Transverse colon (tissue), 4 donors: ENCODE data around the gene SLC50A1. TPM values are rescaled to one million over a fixed set of nuclear protein-coding genes. Genes with fewer than 3 reads are reported as not detected.

Experiments
- DNase-seq: peaks from one replicate; pipeline ENCODE4 v3.0.0-alpha.2; 2019
- H3K27ac ChIP-seq, 4 donors: fragments of 200-600 bp; sonication (generic); 2 replicates each; pipeline ENCODE4 v1.5.1; 2016 to 2018; ENCODE audit warnings: inconsistent platforms in 4 of 4
- H3K27me3 ChIP-seq: fragments of 200-600 bp; sonication (generic); 2 replicates; pipeline ENCODE4 v1.5.1; 2017; ENCODE audit warnings: inconsistent platforms
- H3K36me3 ChIP-seq, 4 donors: fragments of 200-600 bp; sonication (generic); 2 replicates each; pipeline ENCODE4 v1.5.1; 2017 to 2019; ENCODE audit warnings: inconsistent platforms in 4 of 4
- H3K4me1 ChIP-seq, 4 donors: fragments of 200-600 bp; sonication (generic); 2 replicates each; pipeline ENCODE4 v1.5.1; 2017 to 2020; ENCODE audit warnings: inconsistent platforms in 4 of 4
- H3K4me3 ChIP-seq, 4 donors: fragments of 200-600 bp; sonication (generic); 1 replicate in 1 of 4; 2 replicates in 3 of 4; pipeline versions ENCODE4 v1.5.1 to v1.6.1; 2017 to 2019; ENCODE audit warnings: inconsistent platforms in 4 of 4
- H3K9me3 ChIP-seq, 2 donors: fragments of 200-600 bp; sonication (generic); 2 replicates each; pipeline ENCODE4 v1.5.1; 2017 to 2019; ENCODE audit warnings: inconsistent platforms in 2 of 2
- EP300 ChIP-seq: sonication (generic); formaldehyde crosslinking; IDR thresholded peaks from one replicate; pipeline ENCODE4 v1.6.1; 2017; ENCODE audit warnings: antibody characterized with exemption, low read depth
- POLR2A ChIP-seq: fragments of 450-650 bp; IDR thresholded peaks from one replicate; pipeline ENCODE4 v1.6.1; 2016; ENCODE audit warnings: antibody characterized with exemption, mild to moderate bottlenecking, moderate library complexity
- POLR2AphosphoS5 ChIP-seq, 3 donors: sonication (generic); formaldehyde crosslinking; IDR thresholded peaks; one replicate each; pipeline ENCODE4 v1.6.1; 2016; ENCODE audit warnings: antibody characterized with exemption in 3 of 3
- WGBS, 2 donors: methylation state at CpG; one replicate each; pipeline ENCODE4 v1.1.5; 2018; ENCODE audit warnings: low coverage in 1 of 2; 5-methylcytosine and 5-hydroxymethylcytosine counted together
- in situ Hi-C, 4 donors: fragments of 200-750 bp; cut with MboI; loops; one replicate each; pipeline versions ENCODE4 v1.15.0 to v1.15.1; 2017; ENCODE audit warnings: low sequenced_read_pairs in 3 of 4, low pct_ligation_motif_present in 1 of 4, low pct_unique_long_range_greater_than_20kb in 1 of 4
- intact Hi-C: fragments of 100-400 bp; cut with DNase I; formaldehyde crosslinking; loops from one replicate; pipeline ENCODE4 v1.15.1; 2023; ENCODE audit warnings: low total_unique reads
- total RNA-seq, 4 donors: library from RNA; depleted of rRNA; stranded (reverse); fragments of >200 nt; gene quantifications; one replicate each; pipeline ENCODE4 v1.1.0, GENCODE V29; 2016
- TF ChIP-seq, protein P1 (sequence below), 5 experiments: fragments of 200-600 bp in 3 of 5; fragments of 450-650 bp in 2 of 5; sonication (generic) in 3 of 5; IDR thresholded peaks; 1 replicate in 2 of 5; 2 replicates in 3 of 5; pipeline ENCODE4 v1.5.1; 2016 to 2017; ENCODE audit warnings: antibody characterized with exemption in 5 of 5, inconsistent platforms in 3 of 5, mild to moderate bottlenecking in 2 of 5, moderate library complexity in 1 of 5

The SLC50A1 gene
- 100 to 1,000 TPM in 1 of 4 donors, 10 to 100 TPM in 2, 1 to 10 TPM in 1; 5.2 to 199 (median 44.4) TPM for total RNA-seq

DNA sequence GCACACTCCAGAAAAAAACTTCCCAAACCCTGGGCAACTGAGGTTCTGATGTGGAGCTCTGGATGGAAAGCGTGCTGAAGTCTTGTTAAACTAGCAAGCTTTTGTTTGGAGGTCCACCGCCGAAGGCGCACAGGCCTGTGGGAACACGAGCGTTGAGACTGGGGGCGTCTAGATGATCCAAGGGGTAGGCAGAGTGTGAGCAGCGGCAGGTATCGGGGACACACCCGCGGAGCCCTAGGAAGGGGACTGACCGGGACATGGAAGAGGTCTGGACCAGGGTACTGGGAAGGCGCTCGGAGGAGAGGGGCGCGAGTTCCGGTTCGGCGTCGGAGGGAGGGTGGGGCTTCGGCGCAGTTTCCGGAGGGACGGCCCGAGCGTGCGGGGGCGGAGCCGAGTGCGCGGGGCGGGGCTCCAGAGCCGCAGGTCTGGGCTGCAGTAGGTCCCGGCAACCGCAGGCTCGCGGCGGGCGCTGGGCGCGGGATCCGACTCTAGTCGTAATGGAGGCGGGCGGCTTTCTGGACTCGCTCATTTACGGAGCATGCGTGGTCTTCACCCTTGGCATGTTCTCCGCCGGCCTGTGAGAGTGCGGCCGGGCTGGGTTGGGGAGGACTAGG lies at the start of gene SLC50A1:
TSS of gene SLC50A1 (plus strand) at position 438 of the 614 bp plus-strand sequence. CDS start at position 498, 60 bp downstream.
- WGBS, 2 donors = 0% methylated on average over 3 to 47 of the region's 52 CpGs
- in situ Hi-C loops = no loop called here
- Histone ChIP-seq H3K36me3 (peaks cover 0 to 23% (median 6%) of the 10 kb centered on the region in 4 donors), H3K27me3 (no peaks in the 10 kb centered on the region), H3K4me3 (peak within 1 kb of the TSS; percentile 50 to 67 (median 63)), H3K9me3 (no peaks in the 10 kb centered on the region), H3K4me1 (peaks cover 12 to 83% (median 56%) of the 10 kb centered on the region in 4 donors), H3K27ac (peak within 1 kb of the TSS; percentile 96 to 100 (median 100))
- intact Hi-C loops = no loop called here
- TF ChIP-seq POLR2AphosphoS5 (IDR thresholded peaks at IDR 0.05) = peak; percentile 96 to 98 (median 97)
- TF ChIP-seq EP300 = no peak
- TF ChIP-seq, protein P1, sequence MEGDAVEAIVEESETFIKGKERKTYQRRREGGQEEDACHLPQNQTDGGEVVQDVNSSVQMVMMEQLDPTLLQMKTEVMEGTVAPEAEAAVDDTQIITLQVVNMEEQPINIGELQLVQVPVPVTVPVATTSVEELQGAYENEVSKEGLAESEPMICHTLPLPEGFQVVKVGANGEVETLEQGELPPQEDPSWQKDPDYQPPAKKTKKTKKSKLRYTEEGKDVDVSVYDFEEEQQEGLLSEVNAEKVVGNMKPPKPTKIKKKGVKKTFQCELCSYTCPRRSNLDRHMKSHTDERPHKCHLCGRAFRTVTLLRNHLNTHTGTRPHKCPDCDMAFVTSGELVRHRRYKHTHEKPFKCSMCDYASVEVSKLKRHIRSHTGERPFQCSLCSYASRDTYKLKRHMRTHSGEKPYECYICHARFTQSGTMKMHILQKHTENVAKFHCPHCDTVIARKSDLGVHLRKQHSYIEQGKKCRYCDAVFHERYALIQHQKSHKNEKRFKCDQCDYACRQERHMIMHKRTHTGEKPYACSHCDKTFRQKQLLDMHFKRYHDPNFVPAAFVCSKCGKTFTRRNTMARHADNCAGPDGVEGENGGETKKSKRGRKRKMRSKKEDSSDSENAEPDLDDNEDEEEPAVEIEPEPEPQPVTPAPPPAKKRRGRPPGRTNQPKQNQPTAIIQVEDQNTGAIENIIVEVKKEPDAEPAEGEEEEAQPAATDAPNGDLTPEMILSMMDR (IDR thresholded peaks at IDR 0.05) = peak; percentile 35 to 84 (median 47)
- peak; percentile 97 for TF ChIP-seq POLR2A
- DNase-seq = peak; percentile 96

GRCh38 chr1:155086128-155086741 lies 49.4 kb upstream of the SLC50A1 start:
- Histone ChIP-seq H3K27ac (peak overlapping the region; percentile 90 to 94 (median 92)), H3K9me3 (no peaks in the 10 kb centered on the region), H3K4me3 (peak overlapping the region in 2 of 4 donors; percentile 58 to 78), H3K27me3 (peaks cover 30% of the 10 kb centered on the region), H3K36me3 (no peaks in the 10 kb centered on the region), H3K4me1 (peaks cover 31 to 49% (median 45%) of the 10 kb centered on the region in 4 donors)
- in situ Hi-C loops (no loop called here), intact Hi-C loops (loop anchor here (10.0 kb wide), 1 partner anchor 601 kb away; no protein-coding TSS in a partner anchor)
- peak; percentile 80 for DNase-seq
- TF ChIP-seq, protein P1 (IDR thresholded peaks at IDR 0.05) = peak; percentile 96 to 100 (median 100)
- TF ChIP-seq POLR2A = no peak
- WGBS, 2 donors = 0 to 15% methylated on average over 1 to 22 of the region's 24 CpGs

- no peak for DNase-seq
- Histone ChIP-seq H3K4me1 (peaks cover 31 to 47% (median 42%) of the 10 kb centered on the region in 4 donors), H3K27me3 (peaks cover 22% of the 10 kb centered on the region), H3K4me3 (no peak overlapping the region), H3K36me3 (no peaks in the 10 kb centered on the region), H3K27ac (no peak overlapping the region), H3K9me3 (no peaks in the 10 kb centered on the region)
- 75 to 89% methylated on average over 4 to 8 of the region's 8 CpGs for WGBS, 2 donors
- no peak for TF ChIP-seq POLR2A
- TF ChIP-seq EP300 = no peak
- TF ChIP-seq POLR2AphosphoS5 (IDR thresholded peaks at IDR 0.05) = no peak
- TF ChIP-seq, protein P1 (IDR thresholded peaks at IDR 0.05) = no peak
- in situ Hi-C loops = no loop called here
- intact Hi-C loops = loop anchor here (10.0 kb wide), 1 partner anchor 602 kb away; no protein-coding TSS in a partner anchor
These were observed 48.7 kb upstream of the SLC50A1 start for GRCh38 chr1:155086856-155087535.
